Activated CD4-positive, alpha-beta T cell treated with anti-CD3 and anti-CD28 coated beads for 36 hours (primary cell): ENCODE measurements around the gene DNM3. TPM values are rescaled to one million over a fixed set of nuclear protein-coding genes. Genes with fewer than 3 reads are reported as not detected.

Experiments used
- ATAC-seq: fragments of 200-7000 bp; cut with Tn5 transposase; one replicate; pipeline ENCODE4 v1.10.0; 2021; ENCODE audit warnings: mild to moderate bottlenecking, moderate library complexity
- CTCF ChIA-PET: fragments of 350-600 bp; sonication (Branson Sonifier 250); formaldehyde crosslinking; loops from one replicate; lab custom pipeline; 2021; ENCODE audit warnings: antibody characterized with exemption; lab: Charles Lee
- POLR2A ChIA-PET: fragments of 350-600 bp; sonication (Branson Sonifier 250); formaldehyde crosslinking; loops from one replicate; lab custom pipeline; 2021; ENCODE audit warnings: antibody characterized with exemption, inconsistent platforms; lab: Charles Lee
- DNase-seq: peaks from one replicate; pipeline ENCODE4 v3.0.0-alpha.2; 2020
- H3K27ac Mint-ChIP-seq: one replicate; pipeline ENCODE4 v1.8.0; 2021; ENCODE audit warnings: mixed read lengths
- H3K27me3 Mint-ChIP-seq: one replicate; pipeline ENCODE4 v1.8.0; 2021; ENCODE audit warnings: mixed read lengths
- H3K36me3 Mint-ChIP-seq: one replicate; pipeline ENCODE4 v1.8.0; 2021; ENCODE audit warnings: low read depth, mixed read lengths
- H3K4me1 Mint-ChIP-seq: one replicate; pipeline ENCODE4 v1.8.0; 2021; ENCODE audit warnings: mixed read lengths
- H3K4me3 Mint-ChIP-seq: one replicate; pipeline ENCODE4 v1.8.0; 2021; ENCODE audit warnings: mild to moderate bottlenecking, moderate library complexity, mixed read lengths
- H3K9me3 Mint-ChIP-seq: one replicate; pipeline ENCODE4 v1.8.0; 2021; ENCODE audit warnings: low read depth, mixed read lengths
- intact Hi-C, 2 experiments: fragments of 100-400 bp; cut with DNase I in 1 of 2; cut with micrococcal nuclease in 1 of 2; formaldehyde crosslinking; loops; one replicate each; pipeline versions ENCODE4 v1.14.2 to v1.15.1; 2022 to 2024; cut with DNase I, micrococcal nuclease
- total RNA-seq, 2 experiments: library from RNA; stranded (reverse); gene quantifications; one replicate each; pipeline ENCODE4 v1.2.3, GENCODE V29; 2021

DNM3 gene
- total RNA-seq, 2 experiments from 2014 or later: 1.1 to 1.4 TPM

GRCh38 chr1:171800851-171801250 lies 40.4 kb upstream of the DNM3 start:
- no peak overlapping the region for H3K27ac Mint-ChIP-seq
- peaks cover 4% of the 10 kb centered on the region for H3K4me1 Mint-ChIP-seq
- ATAC-seq (no peak), DNase-seq (no peak)
- no peaks in the 10 kb centered on the region for H3K27me3 Mint-ChIP-seq
- ChIA-PET CTCF (interaction anchor here (0.6 to 11.9 kb wide), 30 partner anchors 9 to 1063 kb away, joined by 3 to 184 read pairs (median 4); partner anchors contain the start of gene DNM3), POLR2A (interaction anchor here (0.7 kb wide), 1 partner anchor 186 kb away, joined by 3 read pairs; no protein-coding TSS in a partner anchor)
- H3K4me3 Mint-ChIP-seq: no peak overlapping the region
- no peaks in the 10 kb centered on the region for H3K9me3 Mint-ChIP-seq
- intact Hi-C loops: loop anchor here (1.0 to 10.0 kb wide), 3 partner anchors 50 to 624 kb away; partner anchors contain the start of gene C1orf105 (in 1 of the 2)
- peaks cover 18% of the 10 kb centered on the region for H3K36me3 Mint-ChIP-seq

- CTCF ChIA-PET: interaction anchor here (0.7 to 11.9 kb wide), 28 partner anchors 8 to 201 kb away, joined by 3 to 184 read pairs (median 4); partner anchors contain the start of gene DNM3
- intact Hi-C loops: loop anchor here (1.0 to 10.0 kb wide), 3 partner anchors 49 to 623 kb away; partner anchors contain the start of gene C1orf105 (in 1 of the 2)
- ATAC-seq (peak; percentile 57), DNase-seq (no peak)
- Mint-ChIP-seq H3K4me1 (peaks cover 4% of the 10 kb centered on the region), H3K36me3 (peaks cover 12% of the 10 kb centered on the region), H3K9me3 (no peaks in the 10 kb centered on the region), H3K27me3 (no peaks in the 10 kb centered on the region), H3K4me3 (no peak overlapping the region), H3K27ac (no peak overlapping the region)
- POLR2A ChIA-PET: no interaction called here
Observed at GRCh38 chr1:171801487-171801891, 39.8 kb upstream of the DNM3 start.

- Mint-ChIP-seq H3K9me3 (no peaks in the 10 kb centered on the region), H3K4me1 (peaks cover 4% of the 10 kb centered on the region), H3K27ac (no peak overlapping the region), H3K4me3 (no peak overlapping the region), H3K27me3 (no peaks in the 10 kb centered on the region), H3K36me3 (peaks cover 4% of the 10 kb centered on the region)
- DNase-seq (no peak), ATAC-seq (no peak)
- POLR2A ChIA-PET: no interaction called here
- intact Hi-C loops: loop anchor here in 1 of 2 experiments (10.0 kb wide), 1 partner anchor 623 kb away; the partner anchor contains the start of gene C1orf105
- CTCF ChIA-PET: interaction anchor here (0.7 to 11.9 kb wide), 24 partner anchors 8 to 200 kb away, joined by 3 to 184 read pairs (median 4); partner anchors contain the start of gene DNM3
Observed at GRCh38 chr1:171802207-171802606, 39.1 kb upstream of the DNM3 start.

GRCh38 chr1:171803045-171803444 lies 38.3 kb upstream of the DNM3 start:
- ChIA-PET POLR2A (no interaction called here), CTCF (interaction anchor here (0.7 to 11.9 kb wide), 8 partner anchors 8 to 183 kb away, joined by 3 to 184 read pairs (median 4); partner anchors contain the start of gene DNM3)
- H3K27ac Mint-ChIP-seq: no peak overlapping the region
- intact Hi-C loops: loop anchor here in 1 of 2 experiments (10.0 kb wide), 1 partner anchor 622 kb away; the partner anchor contains the start of gene C1orf105
- no peaks in the 10 kb centered on the region for H3K9me3 Mint-ChIP-seq
- DNase-seq (no peak), ATAC-seq (no peak)
- peaks cover 4% of the 10 kb centered on the region for H3K4me1 Mint-ChIP-seq
- H3K27me3 Mint-ChIP-seq: no peaks in the 10 kb centered on the region
- no peak overlapping the region for H3K4me3 Mint-ChIP-seq
- peaks cover 3% of the 10 kb centered on the region for H3K36me3 Mint-ChIP-seq

- DNase-seq: no peak
- H3K36me3 Mint-ChIP-seq: peaks cover under 1% of the 10 kb centered on the region
- ChIA-PET CTCF (interaction anchor here (0.7 to 11.9 kb wide), 5 partner anchors 7 to 182 kb away, joined by 3 to 184 read pairs (median 4); no protein-coding TSS in a partner anchor), POLR2A (no interaction called here)
- ATAC-seq: no peak
- no peak overlapping the region for H3K27ac Mint-ChIP-seq
- no peak overlapping the region for H3K4me3 Mint-ChIP-seq
- intact Hi-C loops: loop anchor here in 1 of 2 experiments (10.0 kb wide), 1 partner anchor 621 kb away; the partner anchor contains the start of gene C1orf105
- H3K27me3 Mint-ChIP-seq: no peaks in the 10 kb centered on the region
- H3K4me1 Mint-ChIP-seq: peaks cover 4% of the 10 kb centered on the region
- no peaks in the 10 kb centered on the region for H3K9me3 Mint-ChIP-seq
Observed at GRCh38 chr1:171803461-171804022, 37.8 kb upstream of the DNM3 start.

GRCh38 chr1:171805395-171806115 lies 35.7 kb upstream of the DNM3 start:
- no peaks in the 10 kb centered on the region for H3K27me3 Mint-ChIP-seq
- ChIA-PET POLR2A (interaction anchor here (0.7 kb wide), 1 partner anchor 12 kb away, joined by 3 read pairs; no protein-coding TSS in a partner anchor), CTCF (interaction anchor here (0.6 to 11.9 kb wide), 4 partner anchors 12 to 180 kb away, joined by 3 to 184 read pairs (median 4); no protein-coding TSS in a partner anchor)
- H3K4me3 Mint-ChIP-seq: no peak overlapping the region
- no peaks in the 10 kb centered on the region for H3K36me3 Mint-ChIP-seq
- no peaks in the 10 kb centered on the region for H3K9me3 Mint-ChIP-seq
- ATAC-seq (peak; percentile 53), DNase-seq (no peak)
- intact Hi-C loops: loop anchor here in 1 of 2 experiments (10.0 kb wide), 1 partner anchor 619 kb away; the partner anchor contains the start of gene C1orf105
- peaks cover 4% of the 10 kb centered on the region for H3K4me1 Mint-ChIP-seq
- no peak overlapping the region for H3K27ac Mint-ChIP-seq

GRCh38 chr1:171807556-171807955 lies 33.7 kb upstream of the DNM3 start:
- H3K27me3 Mint-ChIP-seq: no peaks in the 10 kb centered on the region
- ChIA-PET POLR2A (no interaction called here), CTCF (interaction anchor here (0.6 to 1.1 kb wide), 2 partner anchors 9 to 599 kb away, joined by 3 to 4 read pairs; no protein-coding TSS in a partner anchor)
- no peaks in the 10 kb centered on the region for H3K9me3 Mint-ChIP-seq
- no peak for ATAC-seq
- no peaks in the 10 kb centered on the region for H3K36me3 Mint-ChIP-seq
- H3K4me1 Mint-ChIP-seq: peaks cover 4% of the 10 kb centered on the region
- no peak overlapping the region for H3K4me3 Mint-ChIP-seq
- intact Hi-C loops: loop anchor here in 1 of 2 experiments (10.0 kb wide), 1 partner anchor 617 kb away; the partner anchor contains the start of gene C1orf105
- no peak overlapping the region for H3K27ac Mint-ChIP-seq
- DNase-seq: no peak

GRCh38 chr1:171809834-171810233 lies 31.5 kb upstream of the DNM3 start:
- Mint-ChIP-seq H3K27me3 (no peaks in the 10 kb centered on the region), H3K4me1 (peaks cover 4% of the 10 kb centered on the region), H3K4me3 (no peak overlapping the region), H3K36me3 (no peaks in the 10 kb centered on the region), H3K27ac (no peak overlapping the region), H3K9me3 (no peaks in the 10 kb centered on the region)
- ATAC-seq (no peak), DNase-seq (no peak)
- POLR2A ChIA-PET: no interaction called here
- CTCF ChIA-PET: interaction anchor here (4.8 kb wide), 1 partner anchor 8 kb away, joined by 37 read pairs; no protein-coding TSS in a partner anchor
- intact Hi-C loops: loop anchor here in 1 of 2 experiments (10.0 kb wide), 1 partner anchor 615 kb away; the partner anchor contains the start of gene C1orf105

GRCh38 chr1:171811672-171812071 lies 29.6 kb upstream of the DNM3 start:
- H3K27me3 Mint-ChIP-seq: no peaks in the 10 kb centered on the region
- no peak overlapping the region for H3K27ac Mint-ChIP-seq
- CTCF ChIA-PET: interaction anchor here (0.6 to 4.8 kb wide), 3 partner anchors 10 to 256 kb away, joined by 3 to 37 read pairs (median 5); no protein-coding TSS in a partner anchor

GRCh38 chr1:171814692-171815091 lies 26.6 kb upstream of the DNM3 start:
- DNase-seq: no peak
- no peaks in the 10 kb centered on the region for H3K9me3 Mint-ChIP-seq
- no peaks in the 10 kb centered on the region for H3K36me3 Mint-ChIP-seq
- ATAC-seq: no peak
- no peak overlapping the region for H3K4me3 Mint-ChIP-seq
- CTCF ChIA-PET: interaction anchor here (1.1 kb wide), 1 partner anchor 13 kb away, joined by 3 read pairs; no protein-coding TSS in a partner anchor
- no peaks in the 10 kb centered on the region for H3K27me3 Mint-ChIP-seq
- POLR2A ChIA-PET: no interaction called here
- intact Hi-C loops: no loop called here
- H3K4me1 Mint-ChIP-seq: peaks cover 17% of the 10 kb centered on the region
- no peak overlapping the region for H3K27ac Mint-ChIP-seq

More at GRCh38 chr1:171811672-171812071, 29.6 kb upstream of the DNM3 start:
- H3K36me3 Mint-ChIP-seq: no peaks in the 10 kb centered on the region
- H3K4me3 Mint-ChIP-seq: no peak overlapping the region
- H3K9me3 Mint-ChIP-seq: no peaks in the 10 kb centered on the region
- no peaks in the 10 kb centered on the region for H3K4me1 Mint-ChIP-seq
- POLR2A ChIA-PET: no interaction called here
- intact Hi-C loops: no loop called here
- ATAC-seq: no peak
- DNase-seq: no peak
